Vagina (tissue), 2 donors: Measurements from ENCODE around the gene TIMM44.

Experiments used
- POLR2A ChIP-seq, 2 donors: fragments of 450-650 bp; IDR thresholded peaks; one replicate each; pipeline ENCODE4 v1.6.1; 2017; ENCODE audit warnings: antibody characterized with exemption in 2 of 2, mild to moderate bottlenecking in 2 of 2, moderate library complexity in 2 of 2
- POLR2AphosphoS5 ChIP-seq, 2 donors: sonication (generic); formaldehyde crosslinking; IDR thresholded peaks; one replicate each; pipeline ENCODE4 v1.9.0; 2017; ENCODE audit warnings: antibody characterized with exemption in 2 of 2, mild to moderate bottlenecking in 2 of 2, low read depth in 1 of 2; ENCODE audit not compliant: insufficient read depth in 1 of 2
- TF ChIP-seq, protein P1 (sequence below), 3 experiments: fragments of 450-650 bp in 2 of 3; fragments of 200-600 bp in 1 of 3; sonication (generic) in 1 of 3; IDR thresholded peaks; one replicate each; pipeline ENCODE4 v1.5.1; 2017 to 2019; ENCODE audit warnings: antibody characterized with exemption in 3 of 3, mild to moderate bottlenecking in 2 of 3, moderate library complexity in 2 of 3

DNA sequence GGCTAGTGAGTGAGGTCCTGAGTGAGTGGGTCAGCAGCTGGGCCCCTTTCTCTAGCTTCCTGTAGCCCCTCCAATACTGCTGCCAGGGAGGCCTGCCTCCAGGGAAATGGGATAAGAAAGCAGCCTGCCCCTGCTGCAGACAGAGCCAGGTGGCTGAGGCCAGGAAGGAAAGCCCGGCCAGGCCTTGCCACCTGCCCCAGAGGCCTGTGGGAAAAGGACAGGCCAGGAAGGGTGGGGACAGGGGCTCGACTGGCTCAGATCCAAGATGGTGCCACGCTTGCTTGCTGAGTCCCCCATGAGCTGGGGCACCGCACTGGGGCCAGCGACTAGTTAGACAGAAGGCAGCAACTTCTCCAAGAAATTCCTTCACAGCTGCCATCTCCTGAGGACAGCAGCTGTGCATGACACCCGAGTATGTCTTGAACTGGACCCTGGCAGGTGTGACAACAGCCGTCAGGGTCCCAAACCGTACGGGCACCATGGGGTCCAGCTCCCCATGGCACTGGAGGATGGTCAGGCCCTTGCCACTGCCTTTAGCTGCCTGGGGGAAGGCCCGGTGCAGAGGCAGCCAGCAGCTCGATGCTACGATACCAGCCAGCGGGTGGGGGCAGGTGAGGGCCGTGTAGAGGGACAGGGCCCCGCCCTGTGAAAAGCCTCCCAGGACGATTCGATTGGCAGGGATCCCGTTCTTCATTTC is 64.2 kb downstream of the TIMM44 start:
- TF ChIP-seq POLR2A (IDR thresholded peaks at IDR 0.05) (no peak), POLR2AphosphoS5 (IDR thresholded peaks at IDR 0.05; ENCODE audit: insufficient read depth in 1 of 2, low read depth in 1 of 2) (no peak)
- TF ChIP-seq, protein P1, sequence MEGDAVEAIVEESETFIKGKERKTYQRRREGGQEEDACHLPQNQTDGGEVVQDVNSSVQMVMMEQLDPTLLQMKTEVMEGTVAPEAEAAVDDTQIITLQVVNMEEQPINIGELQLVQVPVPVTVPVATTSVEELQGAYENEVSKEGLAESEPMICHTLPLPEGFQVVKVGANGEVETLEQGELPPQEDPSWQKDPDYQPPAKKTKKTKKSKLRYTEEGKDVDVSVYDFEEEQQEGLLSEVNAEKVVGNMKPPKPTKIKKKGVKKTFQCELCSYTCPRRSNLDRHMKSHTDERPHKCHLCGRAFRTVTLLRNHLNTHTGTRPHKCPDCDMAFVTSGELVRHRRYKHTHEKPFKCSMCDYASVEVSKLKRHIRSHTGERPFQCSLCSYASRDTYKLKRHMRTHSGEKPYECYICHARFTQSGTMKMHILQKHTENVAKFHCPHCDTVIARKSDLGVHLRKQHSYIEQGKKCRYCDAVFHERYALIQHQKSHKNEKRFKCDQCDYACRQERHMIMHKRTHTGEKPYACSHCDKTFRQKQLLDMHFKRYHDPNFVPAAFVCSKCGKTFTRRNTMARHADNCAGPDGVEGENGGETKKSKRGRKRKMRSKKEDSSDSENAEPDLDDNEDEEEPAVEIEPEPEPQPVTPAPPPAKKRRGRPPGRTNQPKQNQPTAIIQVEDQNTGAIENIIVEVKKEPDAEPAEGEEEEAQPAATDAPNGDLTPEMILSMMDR (IDR thresholded peaks at IDR 0.05), result no peak
